Activated CD4-positive, alpha-beta T cell treated with anti-CD3 and anti-CD28 coated beads, Interleukin-2, Interleukin-4, amounts not matched to agents 100 ng/mL and 50 ng/mL, durations not matched to agents 16 hours and 8 hours (primary cell): Measurements from ENCODE around the gene SWAP70.

Experiments used
- DNase-seq: peaks from one replicate; pipeline ENCODE4 v3.0.0-alpha.2; 2020; ENCODE audit warnings: low spot score

SWAP70 gene

DNA sequence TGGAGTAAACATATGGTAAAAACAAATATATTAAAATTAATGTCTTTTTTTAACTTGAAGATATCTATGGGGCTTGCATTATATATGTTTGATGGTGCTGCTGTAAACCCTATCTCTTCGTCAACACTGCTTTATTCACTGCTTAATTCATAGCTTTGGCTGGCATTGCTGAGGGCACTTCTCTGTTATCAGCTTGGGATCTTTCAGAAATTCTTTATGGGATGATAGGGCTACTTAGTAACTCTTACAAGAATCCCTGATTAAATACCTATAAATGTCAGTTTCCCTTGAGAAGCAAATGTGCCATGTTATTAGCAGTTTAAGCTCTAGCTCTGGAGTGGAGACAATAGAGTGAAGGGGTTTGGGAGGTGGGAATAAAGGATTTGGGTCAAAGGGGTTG is 112.3 kb downstream of the SWAP70 start:
- DNase-seq = no peak

GRCh38 chr11:9777066-9777465 is 113.2 kb downstream of the SWAP70 start:
- DNase-seq = no peak

DNA sequence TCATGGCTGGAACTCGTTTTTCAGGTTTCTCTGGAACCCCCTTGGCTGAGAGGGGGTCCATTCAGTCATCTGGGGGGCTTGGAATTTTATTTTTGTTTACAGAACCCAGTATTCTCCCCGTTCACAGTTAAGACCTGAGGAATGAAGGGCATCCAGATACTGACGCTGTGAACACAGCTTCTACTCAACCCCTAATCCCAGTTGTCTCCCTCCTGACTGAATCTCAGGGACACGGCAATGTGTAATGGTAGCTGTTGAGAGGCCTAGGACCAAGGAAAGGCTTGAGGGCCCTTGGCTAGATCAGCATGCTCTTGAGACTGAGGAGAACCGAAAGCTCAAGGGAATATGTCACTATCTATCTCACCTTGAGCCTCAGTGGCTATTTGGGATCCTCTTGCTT is 113.6 kb downstream of the SWAP70 start:
- no peak for DNase-seq

DNA sequence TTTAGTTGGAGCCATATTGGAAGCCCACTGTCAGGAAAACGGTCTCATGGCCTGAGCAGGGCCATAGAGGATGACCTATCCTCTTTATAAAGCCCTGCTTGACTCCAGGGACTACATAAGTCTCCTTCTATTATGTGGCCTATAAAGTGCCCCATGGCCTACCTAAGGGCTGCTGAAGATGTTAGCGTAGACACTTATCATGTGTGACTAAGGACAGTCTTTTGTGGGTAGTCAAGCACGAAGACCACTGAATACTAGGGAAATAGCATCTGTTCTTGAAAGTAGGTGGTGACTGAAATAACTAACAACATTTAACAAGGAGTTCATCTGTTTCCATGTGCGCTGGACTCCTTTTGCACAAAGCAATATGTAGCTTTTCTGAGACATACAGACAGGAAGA is 117.1 kb downstream of the SWAP70 start:
- no peak for DNase-seq

- DNase-seq = no peak
Observed at GRCh38 chr11:9783986-9784385, 120.1 kb downstream of the SWAP70 start.

DNA sequence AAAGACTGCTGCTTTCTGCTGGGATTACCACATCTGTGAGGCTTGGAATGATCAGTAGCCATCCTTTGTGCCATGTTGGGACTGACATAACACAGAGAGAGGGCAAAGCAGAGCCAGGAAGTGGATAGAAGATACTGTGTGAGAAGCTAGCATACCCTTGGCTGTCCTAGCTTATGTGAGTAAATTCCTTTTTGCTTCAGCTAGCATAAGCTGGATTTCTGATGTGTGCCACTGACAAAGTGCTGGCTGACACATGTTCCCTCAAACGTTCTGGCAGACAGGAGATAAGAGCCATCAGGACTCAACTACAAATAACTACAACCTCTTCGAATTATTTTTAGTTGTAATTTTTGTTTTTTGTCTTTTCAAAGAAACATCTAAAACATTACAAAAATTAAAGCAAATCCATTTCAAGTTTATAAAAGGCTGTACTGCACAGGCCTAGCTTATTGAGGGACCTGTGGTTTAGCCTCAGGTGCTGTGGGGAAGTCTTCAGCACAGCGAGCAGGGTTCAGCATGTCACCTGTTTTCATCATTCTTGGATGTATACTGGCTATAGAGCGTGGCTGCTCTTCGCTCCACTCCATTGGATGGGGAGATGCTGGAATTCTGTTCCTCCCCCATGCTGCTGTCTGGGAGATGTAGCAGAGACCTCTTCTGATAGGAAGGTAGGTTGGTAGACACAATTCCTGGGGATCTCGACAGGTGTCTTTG is 120.9 kb downstream of the SWAP70 start:
- DNase-seq = no peak

DNA sequence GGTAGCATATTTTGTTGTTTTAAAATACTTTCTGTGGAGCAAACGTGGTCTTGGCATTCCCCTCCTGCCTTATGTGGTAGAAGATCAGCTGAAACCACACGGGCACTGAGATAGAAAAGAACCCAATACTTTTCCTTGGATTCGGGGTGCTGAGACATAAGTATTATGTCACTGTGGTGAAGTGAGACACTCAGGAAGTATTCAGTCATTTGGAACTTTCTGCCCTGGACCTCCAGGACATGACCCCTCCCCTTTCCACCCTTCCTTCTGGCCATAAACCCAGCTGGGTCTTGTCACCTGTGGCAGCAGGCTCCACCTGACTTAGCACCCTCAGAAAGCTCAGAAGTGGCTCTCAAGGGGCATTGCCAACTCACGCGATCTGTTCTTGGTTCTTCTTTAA is 123.4 kb downstream of the SWAP70 start:
- DNase-seq = no peak

GRCh38 chr11:9787981-9788521 is 124.2 kb downstream of the SWAP70 start:
- DNase-seq = no peak

DNA sequence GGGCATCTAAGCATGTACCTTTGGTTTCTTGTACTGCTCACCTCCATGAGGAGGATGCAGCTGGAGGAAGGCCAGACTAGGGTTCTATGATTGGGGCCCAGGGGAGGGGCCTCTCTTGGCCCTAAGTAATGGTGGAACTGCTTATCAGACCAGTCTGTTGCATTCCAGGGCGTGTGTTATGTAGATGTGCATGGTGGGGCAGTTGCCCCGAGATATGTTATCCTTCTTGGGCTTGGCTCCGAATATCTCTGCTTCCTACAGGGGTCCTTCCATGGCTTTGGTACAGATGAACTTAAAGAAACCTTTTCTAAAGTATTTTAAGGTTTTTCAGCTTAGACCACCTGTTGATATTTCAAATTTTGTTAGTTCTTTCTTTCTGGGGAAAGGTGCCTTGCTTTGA is 126.0 kb downstream of the SWAP70 start:
- no peak for DNase-seq

DNA sequence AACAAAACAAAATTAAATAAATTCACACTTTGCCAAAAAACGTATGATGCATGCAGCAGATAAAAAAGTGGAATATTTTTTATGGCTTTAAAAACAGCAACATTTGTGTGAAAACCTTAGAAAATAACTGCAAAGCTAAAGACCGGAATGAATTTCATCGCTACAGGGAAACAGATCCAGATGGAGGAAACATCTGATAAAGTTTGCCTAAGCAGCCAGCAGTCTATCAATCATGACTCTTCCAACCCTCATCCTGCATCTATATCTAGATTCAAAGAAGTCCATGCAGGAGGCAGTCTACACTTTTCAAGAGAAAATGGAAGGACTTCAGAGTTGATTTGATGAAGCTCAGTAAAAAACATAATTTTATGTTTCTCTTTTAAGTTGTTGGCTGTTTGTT is 126.8 kb downstream of the SWAP70 start:
- no peak for DNase-seq

- no peak for DNase-seq
Observed at GRCh38 chr11:9796266-9796665, 132.4 kb downstream of the SWAP70 start.

GRCh38 chr11:9796854-9797253 is 133.0 kb downstream of the SWAP70 start:
- DNase-seq = no peak

DNA sequence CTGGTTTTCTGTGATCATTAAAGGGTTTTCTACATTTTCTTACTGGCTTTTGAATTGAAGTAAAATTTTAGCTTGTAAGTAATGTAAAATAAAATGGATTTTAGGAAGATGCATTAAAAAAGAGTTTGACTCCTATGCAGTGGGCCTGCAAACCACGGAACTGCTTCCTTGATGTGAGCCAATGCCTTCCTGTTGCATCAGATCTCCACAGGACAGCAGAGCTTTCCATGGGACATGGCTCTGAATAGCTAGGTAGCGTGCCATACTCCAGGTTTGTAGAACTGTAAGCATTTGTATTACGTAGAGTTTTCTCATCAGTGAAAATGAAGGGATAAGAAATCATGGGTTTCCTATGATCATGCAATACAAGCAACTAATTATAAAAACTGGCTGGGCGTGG is 133.4 kb downstream of the SWAP70 start:
- no peak for DNase-seq

GRCh38 chr11:9799886-9800285 is 136.0 kb downstream of the SWAP70 start:
- DNase-seq = no peak

GRCh38 chr11:9802291-9802861 is 138.5 kb downstream of the SWAP70 start:
- no peak for DNase-seq
